SKM-1 treated with dmso at 0.1 percent for 144 hours (cell line): ENCODE results near the gene CDKN2B.
"Not testable (repeated sequence)": the region's sequence is repeated elsewhere in the genome, so short reads cannot be mapped to it uniquely, and the experiment has no call there.

Source experiments
- DNase-seq: peaks from one replicate; lab custom pipeline; 2025; ENCODE audit not compliant: unreplicated experiment; lab: John Stamatoyannopoulos, UW

Gene CDKN2B

DNA sequence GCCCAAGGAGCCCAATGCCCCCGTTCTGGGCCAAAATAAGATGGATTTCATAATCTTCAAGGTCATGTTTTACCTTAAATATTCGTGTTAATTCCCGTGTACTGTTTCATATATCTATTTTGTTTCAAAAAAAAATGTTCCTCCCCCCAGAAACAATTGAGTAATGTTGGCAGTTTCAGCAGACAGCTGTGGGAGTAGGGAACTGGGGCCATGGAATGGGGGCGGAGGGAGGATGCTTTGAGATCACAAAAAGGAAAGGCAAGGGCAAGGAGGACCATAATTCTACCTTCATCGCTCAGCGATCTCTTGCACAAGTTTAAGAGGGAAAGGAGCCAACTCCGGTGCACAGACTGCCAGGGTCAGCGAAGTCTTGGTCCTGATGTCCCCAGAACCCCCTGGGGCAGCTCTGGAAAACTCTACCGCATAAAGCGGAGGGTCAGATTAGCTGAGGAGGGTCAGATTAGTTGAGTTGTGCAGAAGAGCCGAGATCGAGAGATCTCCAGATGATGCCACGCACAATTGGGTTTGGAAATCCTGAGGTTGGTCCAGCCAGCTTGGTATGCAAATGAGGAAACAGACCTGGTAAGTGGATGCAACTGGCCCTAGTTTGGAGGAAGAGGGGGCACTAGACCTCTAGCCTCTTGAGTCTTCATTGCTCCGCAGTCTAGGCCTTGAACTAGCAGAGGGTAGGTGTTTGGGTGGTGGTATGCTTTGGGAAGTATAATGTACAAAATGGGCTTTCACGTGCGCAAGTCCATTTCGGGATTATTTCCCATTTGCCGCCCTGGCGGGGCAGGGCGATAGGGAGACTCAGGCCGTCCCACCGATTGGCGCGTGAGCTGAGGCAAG is 38.9 kb downstream of the CDKN2B start:
- DNase-seq = no peak

GRCh38 chr9:21969011-21969940 is 39.8 kb downstream of the CDKN2B start:
- no peak for DNase-seq

GRCh38 chr9:21968331-21969010 is 40.6 kb downstream of the CDKN2B start:
- DNase-seq = no peak

- DNase-seq = no peak
Measured at GRCh38 chr9:21967702-21968101, 41.4 kb downstream of the CDKN2B start.

DNA sequence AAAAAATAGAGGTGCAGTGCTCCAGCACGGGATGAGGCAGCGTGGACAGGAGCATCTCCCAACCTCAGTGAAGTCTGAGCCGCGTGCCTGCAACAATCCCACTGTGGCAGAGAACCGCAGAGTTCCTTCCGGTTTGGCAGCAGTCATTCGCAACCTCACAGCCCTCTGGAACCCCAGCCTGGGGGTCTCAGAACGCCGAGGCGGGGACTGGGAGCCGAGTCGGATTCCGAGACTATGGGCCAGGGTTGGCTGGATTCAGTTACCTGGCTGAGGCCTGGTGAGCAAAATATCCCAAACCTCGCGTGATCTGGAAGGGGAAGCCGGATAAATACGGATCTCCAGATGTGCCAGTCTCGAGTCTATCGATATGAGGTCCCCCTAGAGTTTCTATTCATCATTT is 41.9 kb downstream of the CDKN2B start:
- DNase-seq = no peak

DNA sequence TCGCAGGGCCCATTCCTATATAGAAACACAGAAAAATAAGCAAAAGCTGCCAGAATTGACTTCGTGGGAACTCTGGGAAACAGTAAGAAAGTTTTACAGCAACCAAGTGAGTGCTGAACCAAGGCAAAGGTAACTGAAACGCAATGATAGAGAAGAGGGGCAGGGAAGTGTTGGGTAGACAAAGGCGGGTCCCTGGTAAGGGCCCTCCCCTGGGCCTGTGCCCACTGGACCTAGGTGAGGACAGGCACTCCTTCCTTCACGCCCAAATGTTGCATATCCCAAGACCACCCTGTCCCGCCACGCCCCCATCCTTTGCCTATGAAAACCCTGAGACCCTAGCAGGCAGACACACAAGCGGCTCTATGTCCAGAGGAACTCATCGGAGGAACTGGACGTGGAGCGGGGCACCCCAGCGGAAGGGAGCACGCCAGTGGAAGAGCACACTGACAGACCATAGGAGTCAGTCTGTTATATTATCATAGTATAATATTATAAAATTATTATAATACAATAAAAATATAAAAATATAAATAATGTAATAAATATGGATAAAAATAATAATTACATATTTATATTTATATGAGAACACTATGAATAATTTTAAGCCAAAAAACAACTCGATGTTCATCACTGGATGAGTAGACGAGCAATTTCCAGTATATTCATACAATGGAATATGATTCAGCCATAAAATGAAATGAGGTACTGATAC is 42.8 kb downstream of the CDKN2B start:
- no peak for DNase-seq

DNA sequence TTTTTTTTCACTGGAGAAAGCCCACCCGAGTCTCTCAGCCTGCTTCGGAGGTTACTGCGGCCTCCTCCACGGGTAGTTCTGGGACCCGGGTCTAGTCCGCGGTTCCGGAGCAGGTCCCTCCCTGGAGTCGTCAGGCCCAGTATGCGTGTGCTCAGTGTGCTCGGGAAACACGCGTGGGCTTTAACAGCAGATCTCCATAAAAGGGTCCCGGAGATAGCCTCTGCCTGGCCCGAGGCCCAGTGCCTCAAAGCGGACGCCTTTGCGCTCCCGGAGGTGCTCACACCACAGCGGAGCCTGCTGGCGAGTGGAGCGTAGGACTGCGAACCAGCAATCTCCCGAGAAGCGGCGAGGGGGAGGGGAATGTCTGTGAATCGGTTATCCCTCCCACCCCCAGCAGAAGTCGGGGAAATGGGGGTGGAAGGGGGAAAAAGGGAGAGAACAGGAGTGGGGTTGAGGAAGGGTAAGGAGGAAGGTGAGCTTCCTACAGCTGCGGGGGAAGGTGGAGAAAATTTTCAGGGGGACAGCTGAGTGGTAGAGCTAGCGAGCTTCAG is 43.6 kb downstream of the CDKN2B start:
- no peak for DNase-seq

GRCh38 chr9:21964925-21965385 is 44.1 kb downstream of the CDKN2B start:
- no peak for DNase-seq

GRCh38 chr9:21961569-21961968 is 47.5 kb downstream of the CDKN2B start:
- DNase-seq = no peak

DNA sequence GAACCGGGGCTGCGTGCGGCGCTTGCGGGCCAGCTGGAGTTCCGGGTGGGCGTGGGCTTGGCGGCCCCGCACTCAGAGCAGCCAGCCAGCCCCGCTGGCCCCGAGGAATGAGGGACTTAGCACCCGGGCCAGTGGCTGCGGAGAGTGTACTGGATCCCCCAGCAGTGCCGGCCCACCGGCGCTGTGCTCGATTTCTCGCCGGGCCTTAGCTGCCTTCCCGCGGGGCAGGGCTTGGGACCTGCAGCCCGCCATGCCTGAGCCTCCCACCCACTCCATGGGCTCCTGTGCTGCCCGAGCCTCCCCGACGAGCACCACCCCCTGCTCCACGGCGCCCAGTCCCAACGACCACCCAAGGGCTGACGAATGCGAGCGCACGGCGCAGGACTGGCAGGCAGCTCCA is 49.8 kb downstream of the CDKN2B start:
- DNase-seq = not testable (repeated sequence)

DNA sequence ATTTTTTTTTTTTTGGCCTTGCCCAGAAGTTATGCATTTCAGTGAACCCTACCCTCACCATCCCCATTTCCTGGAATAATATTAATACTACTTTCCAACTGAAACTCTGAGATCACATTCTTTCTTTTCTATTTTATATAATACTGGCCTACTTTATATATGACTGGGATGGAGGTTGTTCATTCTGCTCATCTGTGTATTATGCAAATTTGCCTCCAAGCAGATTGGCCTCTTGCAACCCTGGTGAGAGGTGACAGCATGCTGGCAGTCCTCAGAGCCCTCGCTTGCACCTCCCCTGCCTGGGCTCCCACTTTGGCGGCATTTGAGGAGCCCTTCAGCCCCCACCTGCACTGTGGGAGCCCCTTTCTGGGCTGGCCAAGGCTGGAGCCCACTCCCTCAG is 50.3 kb downstream of the CDKN2B start:
- no peak for DNase-seq
